C4-2B (cell line): ENCODE data around the gene EFCAB3.

Experiments
- ZFX ChIP-seq: fragments of 450-650 bp; IDR thresholded peaks from 2 replicates; pipeline ENCODE4 v1.6.1; 2017
- TF ChIP-seq, protein P1 (sequence below): fragments of 450-650 bp; conservative IDR thresholded peaks from 2 replicates; pipeline ENCODE4 v1.5.1; 2017; ENCODE audit warnings: mild to moderate bottlenecking

GRCh38 chr17:62343764-62344270 lies 36.5 kb upstream of the EFCAB3 start:
- TF ChIP-seq, protein P1, sequence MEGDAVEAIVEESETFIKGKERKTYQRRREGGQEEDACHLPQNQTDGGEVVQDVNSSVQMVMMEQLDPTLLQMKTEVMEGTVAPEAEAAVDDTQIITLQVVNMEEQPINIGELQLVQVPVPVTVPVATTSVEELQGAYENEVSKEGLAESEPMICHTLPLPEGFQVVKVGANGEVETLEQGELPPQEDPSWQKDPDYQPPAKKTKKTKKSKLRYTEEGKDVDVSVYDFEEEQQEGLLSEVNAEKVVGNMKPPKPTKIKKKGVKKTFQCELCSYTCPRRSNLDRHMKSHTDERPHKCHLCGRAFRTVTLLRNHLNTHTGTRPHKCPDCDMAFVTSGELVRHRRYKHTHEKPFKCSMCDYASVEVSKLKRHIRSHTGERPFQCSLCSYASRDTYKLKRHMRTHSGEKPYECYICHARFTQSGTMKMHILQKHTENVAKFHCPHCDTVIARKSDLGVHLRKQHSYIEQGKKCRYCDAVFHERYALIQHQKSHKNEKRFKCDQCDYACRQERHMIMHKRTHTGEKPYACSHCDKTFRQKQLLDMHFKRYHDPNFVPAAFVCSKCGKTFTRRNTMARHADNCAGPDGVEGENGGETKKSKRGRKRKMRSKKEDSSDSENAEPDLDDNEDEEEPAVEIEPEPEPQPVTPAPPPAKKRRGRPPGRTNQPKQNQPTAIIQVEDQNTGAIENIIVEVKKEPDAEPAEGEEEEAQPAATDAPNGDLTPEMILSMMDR, result no peak
- TF ChIP-seq ZFX, result no peak
